Lower leg skin (tissue), 4 donors: Measurements from ENCODE around the gene SEMA3B. TPM values are rescaled to one million over a fixed set of nuclear protein-coding genes. Genes with fewer than 3 reads are reported as not detected.

Source experiments
- DNase-seq, 2 donors: peaks; one replicate each; pipeline ENCODE4 v3.0.0-alpha.2; 2019; ENCODE audit warnings: low spot score in 2 of 2
- H3K4me3 ChIP-seq: fragments of 200-600 bp; sonication (generic); 2 replicates; pipeline ENCODE4 v1.5.1; 2017; ENCODE audit warnings: mild to moderate bottlenecking, low read depth; ENCODE audit not compliant: poor library complexity, severe bottlenecking
- POLR2A ChIP-seq, 2 donors: fragments of 450-650 bp; IDR thresholded peaks; one replicate each; pipeline ENCODE4 v1.6.1; 2016 to 2017; ENCODE audit warnings: antibody characterized with exemption in 2 of 2, mild to moderate bottlenecking in 1 of 2, moderate library complexity in 1 of 2
- WGBS, 2 donors: methylation state at CpG; one replicate each; pipeline ENCODE4 v1.1.5; 2018; 5-methylcytosine and 5-hydroxymethylcytosine counted together
- intact Hi-C: fragments of 100-400 bp; cut with DNase I; formaldehyde crosslinking; loops from one replicate; pipeline ENCODE4 v1.15.0; 2023; ENCODE audit warnings: low total_unique reads
- total RNA-seq, 4 donors: library from RNA; depleted of rRNA; stranded (reverse); fragments of >200 nt; gene quantifications; one replicate each; pipeline ENCODE4 v1.1.0, GENCODE V29; 2016
- TF ChIP-seq, protein P1 (sequence below), 3 donors: fragments of 450-650 bp; IDR thresholded peaks; one replicate each; pipeline ENCODE4 v1.5.1; 2016; ENCODE audit warnings: antibody characterized with exemption in 3 of 3, mild to moderate bottlenecking in 3 of 3, moderate library complexity in 2 of 3

SEMA3B gene
- total RNA-seq, 4 donors from 2014 or later: 1.1 to 7.2 (median 3.3) TPM

DNA sequence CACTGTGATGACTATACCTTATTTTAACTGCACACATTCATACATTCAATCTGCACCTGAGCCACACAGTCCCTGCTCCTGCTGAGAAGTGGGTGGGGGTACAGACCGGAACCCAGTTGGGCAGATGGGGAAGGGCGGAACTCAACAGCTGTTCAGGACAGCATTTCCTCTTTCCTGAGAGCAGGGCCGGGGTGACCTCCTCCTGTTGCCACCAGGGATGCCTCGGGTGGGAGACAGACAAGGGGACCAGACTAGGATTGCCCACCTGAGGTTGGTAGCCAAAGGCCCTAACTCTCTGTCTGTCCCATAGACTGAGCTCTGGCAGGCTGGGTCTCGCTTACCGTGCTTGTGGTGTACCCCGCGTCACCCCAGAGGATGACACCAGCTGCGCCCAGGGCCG, 49.7 kb downstream of the SEMA3B start:
- DNase-seq: no peak
- no peak overlapping the region for H3K4me3 ChIP-seq
- WGBS, 2 donors: 71 to 75% methylated on average over 10 of the region's 10 CpGs
- intact Hi-C loops: no loop called here
- TF ChIP-seq, protein P1, sequence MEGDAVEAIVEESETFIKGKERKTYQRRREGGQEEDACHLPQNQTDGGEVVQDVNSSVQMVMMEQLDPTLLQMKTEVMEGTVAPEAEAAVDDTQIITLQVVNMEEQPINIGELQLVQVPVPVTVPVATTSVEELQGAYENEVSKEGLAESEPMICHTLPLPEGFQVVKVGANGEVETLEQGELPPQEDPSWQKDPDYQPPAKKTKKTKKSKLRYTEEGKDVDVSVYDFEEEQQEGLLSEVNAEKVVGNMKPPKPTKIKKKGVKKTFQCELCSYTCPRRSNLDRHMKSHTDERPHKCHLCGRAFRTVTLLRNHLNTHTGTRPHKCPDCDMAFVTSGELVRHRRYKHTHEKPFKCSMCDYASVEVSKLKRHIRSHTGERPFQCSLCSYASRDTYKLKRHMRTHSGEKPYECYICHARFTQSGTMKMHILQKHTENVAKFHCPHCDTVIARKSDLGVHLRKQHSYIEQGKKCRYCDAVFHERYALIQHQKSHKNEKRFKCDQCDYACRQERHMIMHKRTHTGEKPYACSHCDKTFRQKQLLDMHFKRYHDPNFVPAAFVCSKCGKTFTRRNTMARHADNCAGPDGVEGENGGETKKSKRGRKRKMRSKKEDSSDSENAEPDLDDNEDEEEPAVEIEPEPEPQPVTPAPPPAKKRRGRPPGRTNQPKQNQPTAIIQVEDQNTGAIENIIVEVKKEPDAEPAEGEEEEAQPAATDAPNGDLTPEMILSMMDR (IDR thresholded peaks at IDR 0.05): no peak
- TF ChIP-seq POLR2A (IDR thresholded peaks at IDR 0.05): no peak

DNA sequence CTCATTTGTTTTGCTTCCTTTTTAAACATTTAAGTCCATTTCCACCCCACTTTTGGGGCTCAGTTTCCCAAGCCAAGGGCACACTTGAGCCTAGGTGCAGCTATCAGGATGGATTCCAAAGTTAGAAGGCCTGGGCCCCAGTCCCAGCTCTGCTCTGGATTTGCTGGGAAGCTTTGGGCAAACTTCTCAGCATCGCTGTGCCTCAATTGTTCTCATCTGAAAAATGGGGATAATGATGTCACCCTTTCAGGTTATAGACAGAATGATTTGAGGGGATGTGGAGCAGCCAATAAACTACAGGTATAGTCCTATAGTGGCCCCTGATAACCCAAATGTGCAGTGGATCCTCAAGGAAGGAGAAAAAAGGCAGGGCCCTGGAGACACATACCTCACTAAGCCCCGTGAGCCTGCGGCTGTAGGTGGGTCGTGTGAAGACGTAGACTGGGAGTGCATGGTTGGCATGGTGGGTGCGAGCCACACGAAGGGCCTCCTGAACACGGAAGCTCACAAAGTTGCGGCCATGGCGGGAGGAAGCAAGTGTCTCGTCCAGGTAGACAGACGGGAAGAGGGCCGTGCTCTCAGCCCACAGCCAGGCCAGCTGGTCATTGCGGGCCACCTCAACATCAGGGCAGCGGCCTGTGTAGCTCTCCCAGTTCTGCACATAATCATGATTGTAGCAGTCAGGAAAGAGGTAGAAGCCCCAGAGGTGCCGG, 50.4 kb downstream of the SEMA3B start:
- no peak overlapping the region for H3K4me3 ChIP-seq
- intact Hi-C loops: no loop called here
- 83 to 88% methylated on average over 16 of the region's 16 CpGs for WGBS, 2 donors
- TF ChIP-seq, protein P1 (IDR thresholded peaks at IDR 0.05): no peak
- TF ChIP-seq POLR2A (IDR thresholded peaks at IDR 0.05): no peak
- DNase-seq: no peak

DNA sequence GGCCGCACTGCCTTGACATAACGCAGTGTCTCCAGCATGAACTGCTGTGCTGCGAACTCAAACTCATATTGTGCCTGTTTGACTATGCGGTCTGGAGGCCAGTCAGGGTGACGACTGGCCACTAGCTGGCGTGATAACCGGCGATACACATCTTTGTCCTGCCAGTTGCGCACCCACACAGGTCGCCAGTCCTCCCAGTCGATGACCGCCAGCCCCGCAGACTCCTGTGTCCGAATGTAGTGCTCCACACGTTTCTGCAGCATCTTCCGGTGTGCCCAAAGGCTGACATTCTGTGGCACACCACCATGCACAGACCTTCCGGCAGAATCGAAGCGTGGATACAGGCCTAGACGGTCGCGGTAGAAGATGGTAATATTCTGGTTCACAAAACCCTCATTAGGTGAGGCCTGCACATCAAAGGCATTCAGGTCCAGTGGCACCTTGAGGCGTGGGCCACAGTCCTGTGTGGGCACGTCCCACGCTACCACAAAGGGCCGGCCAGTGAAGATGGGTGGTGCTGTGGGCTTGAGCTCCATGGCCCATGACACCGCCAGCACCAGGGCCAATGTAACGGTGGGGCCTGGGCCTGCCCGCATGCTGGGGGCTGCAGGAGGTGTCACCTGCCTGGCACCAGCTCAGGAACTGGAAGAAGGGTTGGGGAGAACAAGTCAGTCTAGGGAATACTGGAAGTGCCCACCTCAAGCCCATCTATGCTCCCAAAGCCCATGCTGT, 51.1 kb downstream of the SEMA3B start:
- H3K4me3 ChIP-seq: peak overlapping the region; percentile 42
- no peak for TF ChIP-seq POLR2A (IDR thresholded peaks at IDR 0.05)
- TF ChIP-seq, protein P1 (IDR thresholded peaks at IDR 0.05): no peak
- intact Hi-C loops: no loop called here
- WGBS, 2 donors: 77% methylated on average over 28 of the region's 29 CpGs
- peak in 1 of 2 donors; percentile 18 for DNase-seq

DNA sequence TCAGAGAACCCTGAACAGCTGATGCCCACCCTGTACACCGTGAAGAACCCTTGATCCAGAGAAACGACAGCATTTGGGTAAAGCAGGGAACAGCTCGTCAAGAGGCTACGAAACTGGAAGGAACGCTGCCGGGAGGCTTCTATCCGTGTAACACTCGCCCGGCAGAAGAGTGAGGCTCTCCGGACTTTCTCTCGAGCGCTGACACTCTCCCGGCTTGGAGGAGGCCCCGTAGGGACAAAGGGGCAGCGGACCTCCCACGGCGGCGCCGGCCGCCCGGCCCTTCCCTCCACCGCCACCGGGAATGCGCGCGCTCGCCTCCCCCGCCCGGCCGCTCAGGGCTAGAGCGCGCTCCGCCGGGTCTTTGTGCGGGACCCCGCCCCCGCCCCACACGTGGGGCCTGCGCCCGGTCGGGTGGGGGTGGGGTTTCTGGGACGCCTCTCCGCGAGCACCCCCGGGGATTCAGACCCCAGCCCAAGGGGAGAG, 51.9 kb downstream of the SEMA3B start:
- peak in 1 of 2 donors; percentile 94 for DNase-seq
- intact Hi-C loops: no loop called here
- peak overlapping the region; percentile 42 for H3K4me3 ChIP-seq
- 0% methylated on average over 7 to 19 of the region's 45 CpGs for WGBS, 2 donors
- TF ChIP-seq, protein P1 (IDR thresholded peaks at IDR 0.05): no peak
- no peak for TF ChIP-seq POLR2A (IDR thresholded peaks at IDR 0.05)

DNA sequence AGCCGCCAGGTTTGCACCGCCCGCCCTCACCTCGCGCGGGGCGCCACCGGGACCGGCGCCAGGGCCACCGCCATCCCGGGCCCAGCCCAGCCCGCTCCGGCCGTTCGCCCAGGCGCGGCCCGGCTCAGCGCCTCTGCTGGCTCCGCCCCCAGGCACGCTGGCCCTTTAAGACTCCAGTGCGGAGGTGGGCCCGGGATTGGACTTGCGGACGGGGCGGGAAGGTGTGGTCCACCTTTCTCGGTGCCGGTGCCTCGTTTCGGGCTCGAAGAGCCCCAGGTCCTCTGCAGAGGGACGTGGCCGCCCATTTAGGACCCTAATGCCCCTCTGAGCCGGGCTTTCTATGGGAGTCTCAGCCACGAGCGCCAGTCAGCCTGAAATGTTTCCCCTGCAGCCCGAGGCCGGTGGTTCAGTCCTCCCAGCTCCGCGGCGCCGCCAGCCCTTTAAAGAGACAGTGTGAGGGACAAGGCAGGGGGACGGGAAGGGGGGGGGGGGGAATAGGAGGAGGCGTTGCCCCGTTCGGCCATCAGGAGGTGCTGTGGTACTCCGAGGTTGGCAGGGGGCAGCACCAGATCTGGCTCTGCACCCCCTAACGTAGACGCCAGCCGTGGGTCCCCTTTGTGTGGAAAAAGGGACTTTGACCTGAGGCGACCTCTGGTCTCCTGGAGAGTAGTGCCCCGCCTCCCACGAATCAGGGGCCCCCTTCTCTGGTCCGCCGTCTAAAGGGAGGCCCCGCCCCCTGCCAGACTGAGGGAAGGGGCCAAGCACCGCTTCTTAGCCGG, 52.6 kb downstream of the SEMA3B start:
- 2 to 5% methylated on average over 40 to 46 of the region's 59 CpGs for WGBS, 2 donors
- H3K4me3 ChIP-seq: peak overlapping the region; percentile 42
- TF ChIP-seq, protein P1 (IDR thresholded peaks at IDR 0.05): no peak
- TF ChIP-seq POLR2A (IDR thresholded peaks at IDR 0.05): no peak
- intact Hi-C loops: no loop called here
- peak; percentile 84 to 97 for DNase-seq
